Measurements from ENCODE around the gene MYL6. TPM values are rescaled to one million over a fixed set of nuclear protein-coding genes. Genes with fewer than 3 reads are reported as not detected.

MYL6 gene
- total and polyA plus RNA-seq, 9 of the 15 experiments (the other 6 are each of a cell fraction or from before 2014, with no cell fraction given): 557 to 1,664 (median 958) TPM

- TF ChIP-seq MNT (conservative IDR thresholded peaks at IDR 0.05) (peak; percentile 26 to 58; a peak in 3 of 4 replicates), MECOM (CRISPR knock-in tag; IDR thresholded peaks at IDR 0.05) (no peak), RBM15 (IDR thresholded peaks at IDR 0.05; ENCODE audit: insufficient read depth, low read length) (no peak), ZNF212 (CRISPR knock-in tag; IDR thresholded peaks at IDR 0.05) (no peak), RERE (CRISPR knock-in tag; IDR thresholded peaks at IDR 0.05; ENCODE audit: borderline replicate concordance) (no peak), HOXB6 (CRISPR knock-in tag; IDR thresholded peaks at IDR 0.05; ENCODE audit: borderline replicate concordance) (no peak), KLF13 (tag; IDR thresholded peaks at IDR 0.05; ENCODE audit: borderline replicate concordance, low read depth) (0 out of 2 replicates have a peak, but pooled peaks have one; percentile 33), PHF20 (IDR thresholded peaks at IDR 0.05; ENCODE audit: partially characterized antibody) (no peak), JUN (IDR thresholded peaks at IDR 0.05; ENCODE audit: borderline replicate concordance, low read depth, low read length) (0 out of 2 replicates have a peak, but pooled peaks have one; percentile 6), JUN (CRISPR knock-in tag; IDR thresholded peaks at IDR 0.05; ENCODE audit: borderline replicate concordance) (0 out of 2 replicates have a peak, but pooled peaks have one; percentile 15), ZBTB9 (CRISPR knock-in tag; IDR thresholded peaks at IDR 0.05) (no peak), ZNF165 (CRISPR knock-in tag; IDR thresholded peaks at IDR 0.05; ENCODE audit: borderline replicate concordance) (no peak), CC2D1A (IDR thresholded peaks at IDR 0.05) (no peak), DIDO1 (tag; IDR thresholded peaks at IDR 0.05; ENCODE audit: low read depth) (0 out of 2 replicates have a peak, but pooled peaks have one; percentile 33), C11orf30 (IDR thresholded peaks at IDR 0.05; ENCODE audit: low read depth) (no peak), CHD2 (IDR thresholded peaks at IDR 0.05; ENCODE audit: low read depth, low read length) (peak; percentile 62), FUS (optimal IDR thresholded peaks at IDR 0.05; ENCODE audit: low read depth, low read length) (no peak), ETV6 (IDR thresholded peaks at IDR 0.05; ENCODE audit: borderline replicate concordance in 1 of 2, low read depth in 2 of 2, low read length in 1 of 2) (no peak), ETV6 (CRISPR knock-in tag; IDR thresholded peaks at IDR 0.05; ENCODE audit: borderline replicate concordance) (no peak), CTBP1 (IDR thresholded peaks at IDR 0.05; ENCODE audit: borderline replicate concordance) (peak; percentile 51; the same call in 1 of the 2 replicates), ARID2 (IDR thresholded peaks at IDR 0.05) (no peak)
Observed at GRCh38 chr12:56189918-56190694, 31.9 kb downstream of the MYL6 start (continued).

Measured in K562 (cell line).